Esophagus mucosa (tissue), 1 donor: ENCODE data around the gene IMPG2. TPM values are rescaled to one million over a fixed set of nuclear protein-coding genes. Genes with fewer than 3 reads are reported as not detected.

Experiments
- ATAC-seq: fragments of 200-7000 bp; cut with Tn5 transposase; one replicate; pipeline ENCODE4 v1.9.1; 2020
- total RNA-seq: library from RNA; stranded (reverse); gene quantifications from one replicate; pipeline ENCODE4 v1.2.4, GENCODE V29; 2023
- donor health status: DM: yes; HTN: yes; CAD: no.

Gene IMPG2
- total RNA-seq, 1 donor from 2014 or later = 0.08 TPM

- ATAC-seq = no peak
Measured at GRCh38 chr3:101179637-101180036, 140.7 kb downstream of the IMPG2 start.

- no peak for ATAC-seq
Measured at GRCh38 chr3:101177577-101177976, 142.8 kb downstream of the IMPG2 start.

Other genes starting within 250 kb of the IMPG2 start
- 7.4 TPM for gene SENP7, start 192.6 kb upstream of the IMPG2 start, total RNA-seq
- 14.6 TPM for gene TRMT10C, start 241.3 kb upstream of the IMPG2 start, total RNA-seq